Head of caudate nucleus (tissue), 42 donors: Measurements from ENCODE around the gene SLC2A13.
"Not testable (repeated sequence)": the region's sequence is repeated elsewhere in the genome, so short reads cannot be mapped to it uniquely, and the experiment has no call there.

ENCODE experiments used
- DNase-seq, 42 donors: peaks; one replicate each; pipeline versions ENCODE4 v3.0.0 to v3.0.0-alpha.2; 2020 to 2021; ENCODE audit warnings: mixed read lengths in 7 of 42
- intact Hi-C: fragments of 100-400 bp; cut with DNase I; formaldehyde crosslinking; loops from one replicate; pipeline ENCODE4 v1.15.0; 2022

Gene SLC2A13

DNA sequence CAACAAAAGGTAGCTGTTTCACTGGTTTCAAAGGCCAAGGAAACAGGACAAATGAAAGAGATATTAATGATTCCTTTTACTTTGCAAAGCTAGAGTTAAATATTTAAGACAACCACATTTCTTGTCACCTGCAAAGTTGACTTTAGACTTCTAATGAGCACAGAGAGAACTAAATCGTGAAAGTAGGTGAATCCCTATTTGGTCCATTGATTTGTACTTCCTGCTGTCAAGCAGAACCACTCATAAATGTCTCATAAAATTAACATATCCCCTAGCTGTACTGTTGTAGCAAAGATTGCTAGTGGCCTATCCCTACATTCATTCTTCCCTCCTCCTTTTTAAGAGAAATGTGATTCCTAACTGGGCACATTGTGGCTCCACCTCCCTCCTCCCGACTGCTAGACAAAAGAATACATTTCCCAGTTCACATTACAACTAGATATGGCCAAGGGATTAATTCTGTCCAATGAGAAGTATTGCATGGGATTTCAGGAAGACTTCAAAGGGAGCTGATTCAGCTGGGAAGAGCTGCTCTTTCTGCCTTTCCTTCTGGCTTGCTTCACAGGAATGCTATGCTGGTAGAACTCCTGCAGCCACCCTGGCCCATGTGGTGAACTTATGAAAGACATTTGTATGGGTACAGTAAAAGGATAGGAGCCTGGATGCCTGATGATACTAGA is 258.8 kb downstream of the SLC2A13 start:
- intact Hi-C loops, result no loop called here
- DNase-seq, result no peak

GRCh38 chr12:39846304-39846703 is 259.6 kb downstream of the SLC2A13 start:
- no peak for DNase-seq
- intact Hi-C loops, result no loop called here

GRCh38 chr12:39840422-39840821 is 265.5 kb downstream of the SLC2A13 start:
- DNase-seq, result no peak
- intact Hi-C loops, result no loop called here

GRCh38 chr12:39839072-39839471 is 266.8 kb downstream of the SLC2A13 start:
- DNase-seq, result no peak

DNA sequence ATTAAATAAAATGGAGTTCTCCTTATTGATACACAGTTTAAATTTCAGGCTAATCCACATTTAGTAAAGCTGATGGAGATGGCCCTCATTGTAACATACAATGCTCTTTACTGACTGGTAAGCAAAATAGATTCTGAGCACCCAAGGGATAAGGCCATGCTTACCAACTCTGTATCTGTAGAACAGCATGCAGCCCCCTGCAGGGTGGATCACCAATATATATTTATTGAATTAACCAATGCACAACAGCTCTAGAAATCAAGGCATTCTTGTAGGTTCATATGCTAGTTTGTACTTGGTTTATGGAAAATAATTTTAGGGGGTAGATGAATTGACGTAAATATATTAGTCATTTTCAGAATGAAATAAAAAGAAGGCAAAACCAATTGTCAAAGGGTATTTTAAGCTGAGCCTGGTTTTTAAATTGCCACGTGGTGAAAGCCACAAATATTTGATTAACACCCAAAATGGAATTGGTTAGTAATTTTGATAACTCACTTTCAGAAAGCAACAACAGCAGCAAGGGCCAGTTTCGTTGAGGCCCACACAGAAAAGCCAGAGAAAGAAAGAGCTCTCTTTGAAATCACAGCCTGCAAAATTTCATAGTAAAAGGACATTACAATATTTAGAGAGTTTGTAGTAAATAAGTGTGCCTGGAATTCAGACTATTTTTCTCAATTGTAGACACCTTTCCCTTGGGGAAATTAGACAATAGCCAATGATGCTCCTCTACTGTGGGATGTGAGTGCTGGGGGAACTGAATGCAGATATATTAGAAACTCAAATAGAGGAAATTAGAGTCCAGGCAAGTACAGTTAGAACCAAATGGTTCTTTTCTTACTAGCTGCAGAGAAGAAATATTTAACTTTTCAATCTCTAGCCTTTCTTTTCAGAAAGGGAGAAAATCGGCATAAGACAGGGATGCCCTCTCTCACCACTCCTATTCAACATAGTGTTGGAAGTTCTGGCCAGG is 270.1 kb downstream of the SLC2A13 start:
- DNase-seq, result no peak
- intact Hi-C loops, result no loop called here

More at GRCh38 chr12:39839072-39839471, 266.8 kb downstream of the SLC2A13 start:
- intact Hi-C loops, result no loop called here

DNA sequence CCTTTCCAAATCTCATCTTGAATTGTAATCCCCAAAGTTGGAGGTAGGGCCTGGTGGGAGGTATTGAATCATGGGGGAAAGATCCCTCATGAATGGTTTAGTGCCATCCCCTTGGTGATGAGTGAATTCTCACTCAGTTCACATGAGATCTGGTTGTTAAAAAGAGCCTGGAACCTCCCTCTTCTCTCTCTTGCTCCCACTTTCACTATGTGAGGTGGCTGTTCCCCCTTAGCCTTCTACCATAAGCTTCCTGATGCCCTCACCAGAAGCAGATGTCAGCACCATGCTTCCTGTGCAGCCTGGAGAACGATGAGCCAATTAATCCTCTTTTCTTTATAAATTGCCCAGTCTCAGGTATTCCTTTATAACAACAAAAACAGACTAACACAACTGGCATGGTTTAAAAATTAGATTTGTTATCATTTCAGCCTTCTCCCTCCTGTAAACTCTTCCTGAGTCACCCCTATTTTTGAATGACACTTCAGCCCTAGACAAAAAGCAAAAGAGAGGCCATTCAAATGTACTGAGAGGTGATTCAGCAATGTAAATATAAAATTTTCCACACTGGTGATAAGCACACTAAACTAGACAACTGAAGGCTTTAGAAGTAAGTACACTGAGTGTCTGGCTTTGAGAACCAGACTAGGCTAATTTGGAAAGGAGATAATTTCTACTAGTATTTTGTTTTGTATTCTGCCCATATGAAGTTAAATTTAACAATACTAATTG is 274.1 kb downstream of the SLC2A13 start:
- DNase-seq, result no peak
- intact Hi-C loops, result no loop called here

DNA sequence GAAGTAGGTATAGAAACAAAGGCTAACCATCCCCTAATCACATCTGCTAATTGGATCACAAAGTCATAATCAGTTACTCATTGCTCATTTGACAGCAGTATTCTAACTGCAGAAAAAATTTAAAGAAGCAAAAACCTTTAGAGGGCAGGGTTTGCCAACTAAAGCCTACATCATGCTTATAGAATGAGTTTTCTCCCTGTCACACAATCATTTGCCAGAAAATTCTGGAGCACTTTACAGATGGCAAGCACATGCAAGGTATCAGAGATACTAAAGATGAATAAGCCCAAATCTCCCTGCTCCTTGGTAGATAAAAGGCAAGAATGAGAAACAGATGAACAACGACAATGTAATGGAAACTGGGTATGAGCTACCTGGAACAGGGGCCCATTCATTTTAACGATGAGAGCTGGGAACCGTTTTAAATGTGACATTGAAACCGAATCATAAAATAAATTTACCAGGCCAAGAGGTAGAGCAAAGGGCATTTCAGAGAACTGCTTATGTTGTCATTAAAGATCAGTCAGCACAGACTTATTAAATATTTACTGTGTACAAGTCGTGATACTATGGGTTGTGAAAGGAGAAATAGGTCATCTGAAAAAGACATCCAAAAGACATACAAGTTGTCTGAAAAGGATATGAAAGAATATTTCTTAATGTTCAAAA is 274.9 kb downstream of the SLC2A13 start:
- DNase-seq, result no peak
- intact Hi-C loops, result no loop called here

DNA sequence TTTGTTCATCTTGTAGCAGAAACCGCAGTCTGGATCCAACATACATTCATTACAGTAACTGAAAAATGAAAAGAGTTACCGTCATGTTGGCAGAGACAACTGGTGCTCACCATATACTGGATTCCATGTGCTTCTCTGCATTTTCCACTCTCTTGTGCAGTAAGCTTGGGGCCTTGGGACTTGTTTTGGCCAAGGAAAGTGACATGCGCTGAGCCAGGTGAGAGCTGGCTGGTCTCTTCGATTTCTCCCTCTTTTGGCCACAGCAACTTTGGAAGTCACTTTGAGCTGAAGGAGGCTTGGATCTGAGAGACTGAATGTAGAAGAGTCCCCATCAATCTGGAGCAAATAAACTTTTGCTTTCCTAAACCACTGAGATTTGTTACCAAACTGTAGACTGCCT is 275.7 kb downstream of the SLC2A13 start:
- DNase-seq, result no peak
- intact Hi-C loops, result no loop called here

DNA sequence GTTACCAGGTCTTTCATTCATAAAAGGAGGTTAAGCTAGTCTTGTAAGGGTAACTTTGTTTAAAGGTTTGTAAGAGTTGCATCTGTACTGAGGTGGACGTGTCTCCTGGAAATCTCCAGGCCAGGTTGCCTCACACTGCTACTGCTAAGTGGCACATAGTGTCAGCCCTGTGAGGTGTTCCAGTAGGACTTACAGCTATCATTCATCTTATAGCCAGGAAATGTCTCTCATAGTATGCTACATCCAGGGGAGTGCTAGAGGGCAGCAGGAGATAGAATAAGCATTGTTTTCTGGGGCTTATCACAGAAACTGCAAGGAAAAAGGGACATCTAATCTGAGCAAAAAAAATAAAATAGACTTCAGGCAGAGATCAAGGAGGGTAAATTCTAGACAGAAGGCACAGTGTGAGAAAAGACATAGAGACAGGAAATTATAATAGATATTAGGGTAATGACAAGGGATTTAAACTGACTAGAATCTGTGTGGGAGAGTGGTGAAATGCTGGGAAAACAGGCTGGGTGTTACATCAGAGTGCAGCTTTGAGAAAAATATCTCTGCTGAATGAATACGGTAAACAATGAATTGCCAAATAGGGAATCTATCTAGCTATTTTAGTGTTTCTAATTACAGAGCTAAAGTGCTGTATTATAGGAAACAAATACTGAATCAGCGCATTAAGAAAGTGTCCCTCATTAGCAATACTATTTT is 281.2 kb downstream of the SLC2A13 start:
- DNase-seq, result no peak
- intact Hi-C loops, result no loop called here

- intact Hi-C loops, result no loop called here
- DNase-seq, result no peak
These were observed 289.2 kb downstream of the SLC2A13 start for GRCh38 chr12:39816671-39817185.

- no peak for DNase-seq
- intact Hi-C loops, result no loop called here
These were observed 290.1 kb downstream of the SLC2A13 start for GRCh38 chr12:39815746-39816145.

GRCh38 chr12:39814626-39815025 is 291.3 kb downstream of the SLC2A13 start:
- no peak for DNase-seq
- intact Hi-C loops, result no loop called here

DNA sequence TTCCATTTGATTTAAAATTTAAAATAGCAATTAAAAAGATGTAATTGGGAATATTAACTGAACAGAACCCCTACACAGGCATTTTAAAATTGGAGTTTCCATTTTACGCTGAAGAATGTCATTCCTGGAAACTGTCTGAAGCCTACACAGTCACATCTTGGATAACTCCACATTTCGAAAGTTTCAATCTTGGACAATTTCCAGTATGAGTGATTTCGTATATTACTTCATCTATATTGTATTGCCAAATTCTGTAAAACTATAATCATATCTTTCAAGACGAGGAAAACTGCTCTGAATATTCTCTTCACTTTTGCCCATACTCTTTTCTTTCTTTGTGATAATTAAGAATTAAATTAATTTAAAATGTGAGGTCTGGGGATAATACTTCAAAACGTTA is 292.1 kb downstream of the SLC2A13 start:
- no peak for DNase-seq
- intact Hi-C loops, result no loop called here

- intact Hi-C loops, DNase-seq: not testable (repeated sequence)
These were observed 293.4 kb downstream of the SLC2A13 start for GRCh38 chr12:39812456-39812855.

DNA sequence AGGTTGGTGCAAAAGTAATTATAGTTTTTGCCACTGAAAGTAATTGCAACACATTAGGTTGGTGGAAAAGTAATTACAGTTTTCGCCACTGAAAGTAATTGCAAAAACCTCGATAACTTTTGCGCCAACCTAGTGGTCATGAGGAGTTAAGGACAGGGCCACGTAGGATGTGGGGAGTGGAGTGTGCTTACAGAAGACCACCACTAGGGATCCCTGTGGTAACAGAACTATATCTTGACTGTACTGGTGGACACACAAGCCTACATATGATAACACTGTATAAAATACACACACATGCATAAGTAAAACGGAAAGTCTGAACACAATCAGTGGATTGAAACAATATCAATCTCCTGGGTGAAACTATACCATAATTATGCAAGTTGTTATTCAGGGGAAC is 298.8 kb downstream of the SLC2A13 start:
- no peak for DNase-seq

DNA sequence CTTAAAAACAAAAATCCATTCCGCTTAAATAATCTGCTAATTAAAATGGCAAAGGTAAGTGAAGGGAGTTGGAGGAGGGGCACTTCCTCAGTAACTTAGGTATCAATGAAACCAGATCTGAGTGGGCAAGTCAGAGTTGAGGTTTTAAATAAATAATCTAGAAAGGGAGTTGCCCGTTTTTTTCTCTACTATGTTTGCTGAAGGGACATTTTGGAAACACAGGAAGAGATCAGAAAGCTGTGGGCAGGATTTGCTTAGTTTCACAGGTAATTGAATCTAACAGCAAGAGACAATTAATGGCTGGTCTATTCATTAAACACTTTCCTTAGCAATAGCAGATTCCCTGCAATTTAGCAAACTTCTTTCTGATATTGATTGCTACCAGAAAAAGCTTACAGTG is 300.2 kb downstream of the SLC2A13 start:
- DNase-seq, result no peak
- intact Hi-C loops, result no loop called here

More for the DNA sequence above, 298.8 kb downstream of the SLC2A13 start:
- intact Hi-C loops, result no loop called here

GRCh38 chr12:39804898-39805297 is 301.0 kb downstream of the SLC2A13 start:
- no peak for DNase-seq
- intact Hi-C loops, result no loop called here

DNA sequence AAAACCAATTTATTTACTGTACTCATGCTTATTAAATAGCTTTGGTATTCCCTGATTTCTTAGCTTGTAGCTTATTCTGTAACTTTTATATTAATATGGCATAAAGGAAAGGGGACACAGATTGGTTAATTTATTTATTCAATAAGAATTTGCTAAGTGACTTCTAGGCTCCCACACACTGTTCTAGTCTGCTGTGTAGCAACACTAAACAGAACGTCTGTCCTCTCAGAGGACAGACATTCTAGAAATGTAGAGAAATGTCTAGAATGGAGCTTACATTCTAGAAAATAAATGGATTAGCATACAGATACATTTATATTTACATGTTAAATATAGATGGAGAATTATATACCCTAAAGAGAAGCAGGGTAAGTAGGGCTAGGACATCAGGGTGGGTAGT is 301.4 kb downstream of the SLC2A13 start:
- no peak for DNase-seq
- intact Hi-C loops, result no loop called here
